ENCODE data around the gene ACSM2A. TPM values are rescaled to one million over a fixed set of nuclear protein-coding genes. Genes with fewer than 3 reads are reported as not detected.
"Not testable (repeated sequence)": the region's sequence is repeated elsewhere in the genome, so short reads cannot be mapped to it uniquely, and the experiment has no call there.

ACSM2A gene
- not detected in 2 replicates for total RNA-seq (2012; rRNA removed)

- H3K27me3 ChIP-seq (ENCODE audit: control insufficient read depth, insufficient read depth, low read length); H3K4me2 ChIP-seq (ENCODE audit: low read length); H3K4me1 ChIP-seq (ENCODE audit: control insufficient read depth, insufficient read depth, low read length); H3K9ac ChIP-seq (ENCODE audit: low read depth, low read length); H3K36me3 ChIP-seq (ENCODE audit: insufficient read depth, low read length); H3K9me3 ChIP-seq (replicated peaks; ENCODE audit: low read length); H3K4me3 ChIP-seq (ENCODE audit: low read length): not testable (repeated sequence)
These were observed at the start of gene ACSM2A for GRCh38 chr16:20451364-20451763. Gene ACSM2A (plus strand): TSS chr16:20451521. CDS start chr16:20460115, 8,594 bp downstream.

- Histone ChIP-seq H3K4me3 (ENCODE audit: low read length) (no peak overlapping the region), H3K4me1 (ENCODE audit: control insufficient read depth, insufficient read depth, low read length) (no peaks in the 10 kb centered on the region), H3K36me3 (ENCODE audit: insufficient read depth, low read length) (no peaks in the 10 kb centered on the region), H3K9me3 (replicated peaks; ENCODE audit: low read length) (no peaks in the 10 kb centered on the region), H3K27me3 (ENCODE audit: control insufficient read depth, insufficient read depth, low read length) (no peaks in the 10 kb centered on the region), H3K4me2 (ENCODE audit: low read length) (no peak overlapping the region), H3K9ac (ENCODE audit: low read depth, low read length) (no peak overlapping the region)
These were observed 48.7 kb upstream of the ACSM2A start for GRCh38 chr16:20402651-20403050.

DNA sequence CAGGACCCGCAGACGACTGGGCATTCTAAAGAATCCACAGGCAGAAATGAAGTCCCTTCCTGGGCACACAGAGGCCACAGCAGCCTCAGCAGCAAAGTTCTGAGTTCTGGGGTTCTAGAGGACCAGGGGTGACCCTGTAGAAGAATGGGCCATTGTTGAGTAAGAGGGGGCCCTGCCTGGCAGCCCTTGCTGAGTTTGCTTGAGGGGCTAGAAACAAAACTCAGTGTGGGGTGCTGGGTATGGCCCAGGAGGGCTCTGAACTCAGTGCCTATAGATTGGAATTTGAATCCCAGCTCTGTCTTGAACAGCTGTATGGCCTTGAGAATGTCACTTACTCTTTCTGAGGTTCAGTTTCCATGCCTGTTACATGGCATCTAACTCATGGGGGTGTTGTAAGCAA, 46.7 kb upstream of the ACSM2A start, which contains the start of gene PDILT:
Gene PDILT (minus strand): TSS at position 101 of the 400 bp plus-strand sequence. CDS start 5,437 bp downstream, outside the sequence.
- Histone ChIP-seq H3K36me3 (ENCODE audit: insufficient read depth, low read length) (no peaks in the 10 kb centered on the region), H3K4me3 (ENCODE audit: low read length) (no peak within 1 kb of the TSS), H3K4me1 (ENCODE audit: control insufficient read depth, insufficient read depth, low read length) (peaks cover 6% of the 10 kb centered on the region), H3K9ac (ENCODE audit: low read depth, low read length) (no peak within 1 kb of the TSS), H3K4me2 (ENCODE audit: low read length) (no peak within 1 kb of the TSS), H3K9me3 (replicated peaks; ENCODE audit: low read length) (no peaks in the 10 kb centered on the region), H3K27me3 (ENCODE audit: control insufficient read depth, insufficient read depth, low read length) (no peaks in the 10 kb centered on the region)

- no peaks in the 10 kb centered on the region for H3K27me3 ChIP-seq (ENCODE audit: control insufficient read depth, insufficient read depth, low read length)
- peak within 1 kb of the TSS; percentile 63 for H3K9ac ChIP-seq (ENCODE audit: low read depth, low read length)
- H3K4me3 ChIP-seq (ENCODE audit: low read length): peak within 1 kb of the TSS; percentile 35
- H3K9me3 ChIP-seq (replicated peaks; ENCODE audit: low read length): no peaks in the 10 kb centered on the region
- no peaks in the 10 kb centered on the region for H3K36me3 ChIP-seq (ENCODE audit: insufficient read depth, low read length)
- peaks cover 12% of the 10 kb centered on the region for H3K4me1 ChIP-seq (ENCODE audit: control insufficient read depth, insufficient read depth, low read length)
- peak within 1 kb of the TSS; percentile 34 for H3K4me2 ChIP-seq (ENCODE audit: low read length)
These were observed 41.8 kb upstream of the ACSM2A start, which contains the start of gene ACSM5 for GRCh38 chr16:20409398-20410120. Gene ACSM5 (plus strand): TSS chr16:20409534. CDS start chr16:20411485, 1,951 bp downstream.

- Histone ChIP-seq H3K27me3 (ENCODE audit: control insufficient read depth, insufficient read depth, low read length) (no peaks in the 10 kb centered on the region), H3K9ac (ENCODE audit: low read depth, low read length) (peak overlapping the region; percentile 63), H3K36me3 (ENCODE audit: insufficient read depth, low read length) (no peaks in the 10 kb centered on the region), H3K9me3 (replicated peaks; ENCODE audit: low read length) (no peaks in the 10 kb centered on the region), H3K4me2 (ENCODE audit: low read length) (peak overlapping the region; percentile 34), H3K4me1 (ENCODE audit: control insufficient read depth, insufficient read depth, low read length) (peaks cover 19% of the 10 kb centered on the region), H3K4me3 (ENCODE audit: low read length) (peak overlapping the region; percentile 35)
These were observed 41.1 kb upstream of the ACSM2A start for GRCh38 chr16:20410121-20410723.

- Histone ChIP-seq H3K9ac (ENCODE audit: low read depth, low read length) (no peak overlapping the region), H3K4me1 (ENCODE audit: control insufficient read depth, insufficient read depth, low read length) (peaks cover 25% of the 10 kb centered on the region), H3K4me2 (ENCODE audit: low read length) (no peak overlapping the region), H3K9me3 (replicated peaks; ENCODE audit: low read length) (no peaks in the 10 kb centered on the region), H3K27me3 (ENCODE audit: control insufficient read depth, insufficient read depth, low read length) (no peaks in the 10 kb centered on the region), H3K4me3 (ENCODE audit: low read length) (no peak overlapping the region), H3K36me3 (ENCODE audit: insufficient read depth, low read length) (no peaks in the 10 kb centered on the region)
These were observed 40.3 kb upstream of the ACSM2A start for GRCh38 chr16:20411055-20411454.

GRCh38 chr16:20415541-20415940, 35.8 kb upstream of the ACSM2A start:
- H3K9me3 ChIP-seq (replicated peaks; ENCODE audit: low read length): no peaks in the 10 kb centered on the region
- H3K4me3 ChIP-seq (ENCODE audit: low read length): no peak overlapping the region
- H3K36me3 ChIP-seq (ENCODE audit: insufficient read depth, low read length): no peaks in the 10 kb centered on the region
- H3K9ac ChIP-seq (ENCODE audit: low read depth, low read length): no peak overlapping the region
- no peak overlapping the region for H3K4me2 ChIP-seq (ENCODE audit: low read length)
- H3K27me3 ChIP-seq (ENCODE audit: control insufficient read depth, insufficient read depth, low read length): no peaks in the 10 kb centered on the region
- peaks cover 26% of the 10 kb centered on the region for H3K4me1 ChIP-seq (ENCODE audit: control insufficient read depth, insufficient read depth, low read length)

DNA sequence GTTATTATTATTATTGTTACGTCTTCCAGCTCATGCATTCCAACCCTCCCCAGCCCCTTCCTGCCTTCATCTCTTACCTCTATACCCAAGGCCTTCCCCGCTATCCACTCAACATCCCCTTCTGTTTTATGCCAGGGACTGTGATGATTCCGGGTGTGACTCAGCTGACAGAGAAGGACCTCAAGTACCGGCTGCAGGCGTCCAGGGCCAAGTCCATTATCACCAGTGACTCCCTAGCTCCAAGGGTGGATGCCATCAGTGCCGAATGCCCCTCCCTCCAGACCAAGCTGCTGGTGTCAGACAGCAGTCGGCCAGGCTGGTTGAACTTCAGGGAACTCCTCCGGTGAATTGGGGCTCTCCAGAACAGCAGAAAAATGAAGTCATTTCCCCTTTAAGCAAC, 32.2 kb upstream of the ACSM2A start:
- H3K36me3 ChIP-seq (ENCODE audit: insufficient read depth, low read length); H3K4me2 ChIP-seq (ENCODE audit: low read length); H3K27me3 ChIP-seq (ENCODE audit: control insufficient read depth, insufficient read depth, low read length); H3K9me3 ChIP-seq (replicated peaks; ENCODE audit: low read length); H3K4me3 ChIP-seq (ENCODE audit: low read length); H3K9ac ChIP-seq (ENCODE audit: low read depth, low read length): not testable (repeated sequence)
- peaks cover 26% of the 10 kb centered on the region for H3K4me1 ChIP-seq (ENCODE audit: control insufficient read depth, insufficient read depth, low read length)

DNA sequence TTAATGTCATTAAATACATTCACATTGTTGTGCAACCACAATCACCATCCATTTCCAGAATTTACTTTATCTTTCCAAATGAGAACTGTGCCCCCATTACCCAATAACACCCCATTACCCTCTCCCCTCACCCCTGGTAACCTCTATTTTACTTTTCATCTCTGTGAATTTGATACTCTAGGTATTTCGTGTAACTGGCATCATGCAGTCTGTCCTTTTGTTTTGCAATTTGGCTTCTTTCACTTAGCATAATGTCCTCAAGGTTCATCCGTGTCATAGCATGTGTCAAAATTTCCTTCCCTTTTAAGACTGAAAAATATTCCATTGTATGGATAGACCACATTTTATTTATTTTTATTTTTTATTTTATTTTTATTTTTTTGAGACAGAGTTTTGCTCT, 29.6 kb upstream of the ACSM2A start:
- H3K27me3 ChIP-seq (ENCODE audit: control insufficient read depth, insufficient read depth, low read length); H3K4me2 ChIP-seq (ENCODE audit: low read length); H3K9me3 ChIP-seq (replicated peaks; ENCODE audit: low read length); H3K36me3 ChIP-seq (ENCODE audit: insufficient read depth, low read length); H3K4me3 ChIP-seq (ENCODE audit: low read length); H3K4me1 ChIP-seq (ENCODE audit: control insufficient read depth, insufficient read depth, low read length); H3K9ac ChIP-seq (ENCODE audit: low read depth, low read length): not testable (repeated sequence)

DNA sequence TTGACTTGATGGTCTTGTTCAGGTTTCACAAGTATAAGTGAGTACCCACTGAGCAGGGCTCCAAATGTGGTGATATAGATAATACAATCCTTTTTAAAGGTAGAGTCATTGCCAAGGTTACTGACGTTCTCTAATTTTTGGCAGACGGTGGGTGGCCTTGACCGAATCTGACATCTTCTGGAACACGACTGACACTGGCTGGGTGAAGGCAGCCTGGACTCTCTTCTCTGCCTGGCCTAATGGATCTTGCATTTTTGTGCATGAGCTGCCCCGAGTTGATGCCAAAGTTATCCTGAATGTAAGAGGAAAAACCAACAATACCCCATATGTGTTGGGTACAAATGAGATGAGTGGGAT, 27.6 kb upstream of the ACSM2A start:
- not testable (repeated sequence) for H3K9me3 ChIP-seq (replicated peaks; ENCODE audit: low read length); H3K9ac ChIP-seq (ENCODE audit: low read depth, low read length); H3K4me3 ChIP-seq (ENCODE audit: low read length); H3K4me1 ChIP-seq (ENCODE audit: control insufficient read depth, insufficient read depth, low read length); H3K4me2 ChIP-seq (ENCODE audit: low read length); H3K36me3 ChIP-seq (ENCODE audit: insufficient read depth, low read length); H3K27me3 ChIP-seq (ENCODE audit: control insufficient read depth, insufficient read depth, low read length)

DNA sequence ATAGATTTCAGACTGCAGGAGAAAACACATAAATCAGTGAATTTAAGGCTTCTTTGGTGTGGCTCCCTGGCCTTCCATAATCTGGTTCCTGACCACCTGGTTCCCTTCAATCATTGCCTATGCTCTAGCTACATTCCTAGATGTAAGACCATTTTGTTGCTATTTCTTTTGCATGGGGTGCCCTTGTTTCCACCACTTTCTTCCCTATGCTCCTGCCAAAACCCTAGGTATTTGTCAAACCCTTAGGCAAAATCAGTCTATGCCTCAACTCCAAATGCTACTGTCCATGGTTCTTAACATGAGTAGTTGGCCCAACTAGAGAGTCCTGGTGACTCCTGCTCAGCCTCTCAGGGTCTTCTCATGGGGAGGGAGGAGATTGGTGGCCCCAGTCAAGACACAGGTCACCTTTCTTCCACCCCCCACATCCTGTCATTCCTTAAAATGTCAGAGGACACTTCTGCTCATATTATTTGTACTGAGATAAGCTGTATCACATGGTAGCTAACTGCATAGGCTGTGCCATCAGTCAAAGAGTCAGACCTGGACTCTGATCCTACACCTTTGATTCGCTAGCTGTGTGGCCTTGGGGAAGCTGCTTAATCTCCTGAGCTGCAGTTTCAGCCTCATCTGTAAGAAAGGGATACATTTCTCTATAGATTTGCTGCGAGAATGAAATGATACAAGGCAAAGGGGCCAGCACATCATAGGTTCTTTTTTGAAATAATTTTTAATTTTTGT, 27.0 kb upstream of the ACSM2A start:
- Histone ChIP-seq H3K27me3 (ENCODE audit: control insufficient read depth, insufficient read depth, low read length) (no peaks in the 10 kb centered on the region), H3K4me2 (ENCODE audit: low read length) (no peak overlapping the region), H3K4me1 (ENCODE audit: control insufficient read depth, insufficient read depth, low read length) (peaks cover 1% of the 10 kb centered on the region), H3K36me3 (ENCODE audit: insufficient read depth, low read length) (no peaks in the 10 kb centered on the region), H3K4me3 (ENCODE audit: low read length) (no peak overlapping the region), H3K9me3 (replicated peaks; ENCODE audit: low read length) (no peaks in the 10 kb centered on the region), H3K9ac (ENCODE audit: low read depth, low read length) (no peak overlapping the region)
